Activated CD8-positive, alpha-beta memory T cell treated with anti-CD3 and anti-CD28 coated beads for 4 hours (primary cell): Measurements from ENCODE around the gene ACVR1B.

Experiments
- DNase-seq, 2 donors: peaks; one replicate each; pipeline ENCODE4 v3.0.0-alpha.2; 2020; ENCODE audit warnings: low read depth in 2 of 2

The ACVR1B gene

GRCh38 chr12:51942501-51943000 is 8.9 kb upstream of the ACVR1B start:
- no peak for DNase-seq

GRCh38 chr12:51943346-51943745 is 8.2 kb upstream of the ACVR1B start:
- no peak for DNase-seq

GRCh38 chr12:51944608-51945233 is 6.8 kb upstream of the ACVR1B start:
- DNase-seq, result no peak

GRCh38 chr12:51947246-51947996 is 4.1 kb upstream of the ACVR1B start:
- no peak for DNase-seq

- DNase-seq, result no peak
Measured at GRCh38 chr12:51948066-51948465, 3.4 kb upstream of the ACVR1B start.

GRCh38 chr12:51949342-51950030 is 2.0 kb upstream of the ACVR1B start:
- no peak for DNase-seq

GRCh38 chr12:51950682-51951198 is 759 bp upstream of the ACVR1B start:
- no peak for DNase-seq

GRCh38 chr12:51951843-51952722 is 584 bp downstream of the ACVR1B start:
- no peak for DNase-seq

- DNase-seq, result no peak
Measured at GRCh38 chr12:51953089-51953488, 1.6 kb downstream of the ACVR1B start.

- DNase-seq, result no peak
Measured at GRCh38 chr12:51953864-51954263, 2.4 kb downstream of the ACVR1B start.

- no peak for DNase-seq
Measured at GRCh38 chr12:51954561-51955361, 3.3 kb downstream of the ACVR1B start.

GRCh38 chr12:51955702-51956101 is 4.2 kb downstream of the ACVR1B start:
- no peak for DNase-seq

GRCh38 chr12:51958542-51958941 is 7.0 kb downstream of the ACVR1B start:
- no peak for DNase-seq

- DNase-seq, result no peak
Measured at GRCh38 chr12:51959211-51959610, 7.7 kb downstream of the ACVR1B start.

GRCh38 chr12:51959921-51960320 is 8.4 kb downstream of the ACVR1B start:
- no peak for DNase-seq

- no peak for DNase-seq
Measured at GRCh38 chr12:51960488-51960887, 9.0 kb downstream of the ACVR1B start.

GRCh38 chr12:51960890-51961289 is 9.4 kb downstream of the ACVR1B start:
- no peak for DNase-seq

GRCh38 chr12:51961834-51962233 is 10.3 kb downstream of the ACVR1B start:
- DNase-seq, result no peak

- DNase-seq, result no peak
Measured at GRCh38 chr12:51962737-51963136, 11.2 kb downstream of the ACVR1B start.

- no peak for DNase-seq
Measured at GRCh38 chr12:51963477-51963876, 12.0 kb downstream of the ACVR1B start.

GRCh38 chr12:51969643-51970042 is 18.1 kb downstream of the ACVR1B start:
- no peak for DNase-seq
